ENCODE data around the gene SNTB2. TPM values are rescaled to one million over a fixed set of nuclear protein-coding genes. Genes with fewer than 3 reads are reported as not detected.

Gene SNTB2
- total and polyA plus RNA-seq, 2 of the 8 experiments (the other 6 are each of a cell fraction or from before 2014, with no cell fraction given): 6.0 to 16.1 TPM

- Histone ChIP-seq H3K23ac (ENCODE audit: insufficient read length) (no peak overlapping the region), H3K36me3 (ENCODE audit: control insufficient read depth in 2 of 4, insufficient read depth in 4 of 4, low read length in 3 of 4) (peaks cover 22 to 42% (median 37%) of the 10 kb centered on the region in 4 experiments), H2BK120ac (replicated peaks; ENCODE audit: low read depth, low read length) (no peak overlapping the region), H3K9me3 (ENCODE audit: insufficient read depth in 2 of 2, low read depth in 1 of 2, low read length in 1 of 2) (no peaks in the 10 kb centered on the region), H2AK5ac (ENCODE audit: low read depth, low read length) (no peak overlapping the region), H3K4me2 (ENCODE audit: insufficient read depth in 1 of 2, low read depth in 2 of 2, low read length in 2 of 2) (no peak overlapping the region), H2AFZ (ENCODE audit: low read length) (no peak overlapping the region), H3K9ac (replicated peaks in 1 of 4; ENCODE audit: extremely low read depth in 1 of 4, low read depth in 3 of 4, low read length in 3 of 4) (no peak overlapping the region), H2BK12ac (ENCODE audit: low read depth, low read length) (no peak overlapping the region), H4K5ac (ENCODE audit: insufficient read length, low read depth, low read length) (no peak overlapping the region), H3K23me2 (ENCODE audit: low read depth, low read length) (peaks cover 3% of the 10 kb centered on the region; the same call in 1 of the 2 replicates), H2BK15ac (ENCODE audit: low read length) (no peak overlapping the region), H3K79me2 (ENCODE audit: control insufficient read depth in 1 of 2, insufficient read depth in 2 of 2, low read length in 2 of 2) (peaks cover 0 to 15% of the 10 kb centered on the region in 2 experiments; a peak in 1 of 4 replicates), H2BK20ac (ENCODE audit: low read length) (no peak overlapping the region), H3K18ac (ENCODE audit: extremely low read depth, low read length) (no peak overlapping the region), H4K91ac (replicated peaks; ENCODE audit: insufficient read length, low read length) (no peak overlapping the region), H4K20me1 (replicated peaks in 1 of 2; ENCODE audit: control insufficient read depth in 1 of 2, insufficient read depth in 2 of 2, low read length in 2 of 2) (peaks cover 6 to 20% of the 10 kb centered on the region in 2 experiments), H3K4me3 (ENCODE audit: extremely low read depth in 1 of 4, insufficient read depth in 2 of 4, low read depth in 3 of 4, low read length in 4 of 4) (no peak overlapping the region), H4K8ac (ENCODE audit: extremely low read depth, insufficient read depth, low read length) (no peak overlapping the region), H3K4ac (replicated peaks; ENCODE audit: insufficient read length, low read depth, low read length) (no peak overlapping the region), H3K27ac (ENCODE audit: low read depth, low read length) (no peak overlapping the region), H3K27me3 (replicated peaks in 1 of 4; ENCODE audit: control insufficient read depth in 3 of 4, extremely low read depth in 1 of 4, insufficient read depth in 3 of 4, low read length in 3 of 4) (no peaks in the 10 kb centered on the region), H3K14ac (ENCODE audit: insufficient read length) (no peak overlapping the region), H3K79me1 (ENCODE audit: low read depth, low read length) (no peaks in the 10 kb centered on the region; the same call in 1 of the 2 replicates), H3K4me1 (replicated peaks in 1 of 4; ENCODE audit: control insufficient read depth in 3 of 4, insufficient read depth in 4 of 4, low read length in 3 of 4) (peaks cover 0 to 4% (median 1%) of the 10 kb centered on the region in 4 experiments; a peak in 3 of 7 replicates), H3K56ac (replicated peaks; ENCODE audit: insufficient read length, low read depth, low read length) (no peak overlapping the region), H2BK5ac (ENCODE audit: low read depth, low read length) (no peak overlapping the region)
- POLR2A ChIA-PET (ENCODE audit: partially characterized antibody): interaction anchor here (0.6 to 24.8 kb wide), 2 partner anchors 20 to 418 kb away, joined by 3 to 497 read pairs; partner anchors contain the start of genes COG8, NIP7, PDF and TMED6
- TF ChIP-seq SIRT6 (IDR thresholded peaks at IDR 0.05; ENCODE audit: low read length) (no peak), RFX5 (IDR thresholded peaks at IDR 0.05; ENCODE audit: borderline replicate concordance, low read depth, low read length) (no peak), POLR2AphosphoS5 (IDR thresholded peaks at IDR 0.05; ENCODE audit: low read depth, low read length) (no peak)
- 91% methylated on average over 15 of the region's 17 CpGs; no CpG with 5 or more reads in 1 of the 2 experiments for WGBS, 2 experiments (ENCODE audit: extremely low coverage in 1 of 2, insufficient coverage in 1 of 2, insufficient read length in 1 of 2, insufficient replicate concordance in 2 of 2, low coverage in 1 of 2, low lambda C conversion rate in 2 of 2, missing lambda C conversion rate in 1 of 2)
- DNase-seq (ENCODE audit: low read depth in 1 of 2, low spot score in 2 of 2) (no peak), FAIRE-seq (no peak)
- CTCF ChIA-PET (ENCODE audit: partially characterized antibody): no interaction called here
These were observed 129.7 kb downstream of the SNTB2 start for GRCh38 chr16:69316595-69317034.
